Measurements from ENCODE around the gene CATSPER2.
"Not testable (repeated sequence)": the region's sequence is repeated elsewhere in the genome, so short reads cannot be mapped to it uniquely, and the experiment has no call there.

CATSPER2 gene

DNA sequence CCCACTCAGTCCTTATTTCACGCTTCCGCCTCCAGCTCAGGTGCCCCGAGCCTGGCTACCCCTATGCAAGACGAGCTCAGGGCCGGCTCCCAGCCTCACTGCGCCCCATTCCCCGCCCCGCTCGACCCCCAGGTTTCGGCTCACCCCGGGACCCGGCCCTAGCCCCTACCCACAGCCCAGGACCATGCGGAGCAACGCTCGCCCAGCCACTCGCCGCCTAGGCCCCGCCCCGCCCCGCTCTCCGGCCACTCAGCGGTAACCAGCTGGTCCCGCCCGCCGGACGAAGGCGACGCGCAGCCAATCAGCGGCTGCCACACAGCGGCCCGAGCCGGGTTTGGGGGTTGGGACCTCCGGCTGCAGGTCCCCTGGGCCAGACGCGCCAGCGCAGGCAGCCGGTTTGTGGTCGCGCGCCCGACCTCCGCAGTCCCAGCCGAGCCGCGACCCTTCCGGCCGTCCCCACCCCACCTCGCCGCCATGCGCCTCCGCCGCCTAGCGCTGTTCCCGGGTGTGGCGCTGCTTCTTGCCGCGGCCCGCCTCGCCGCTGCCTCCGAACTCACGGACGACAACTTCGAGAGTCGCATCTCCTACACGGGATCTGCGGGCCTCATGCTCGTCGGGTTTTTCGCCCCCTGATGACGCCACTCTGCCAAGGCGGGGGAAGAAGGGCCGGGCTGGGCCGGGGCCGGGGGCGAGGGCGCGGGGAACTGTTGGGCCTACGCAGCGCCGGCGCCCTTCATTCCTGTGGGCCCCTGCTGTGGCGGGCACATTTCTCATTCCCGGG, at the start of gene CATSPER2:
TSS of gene CATSPER2 (minus strand) at position 196 of the 781 bp plus-strand sequence. CDS start 783 bp downstream, outside the sequence.
- no peak for DNase-seq (ENCODE audit: low spot score)
- Histone ChIP-seq H3K27ac (no peak within 1 kb of the TSS), H3K4me3 (no peak within 1 kb of the TSS)
- TF ChIP-seq, protein P1, sequence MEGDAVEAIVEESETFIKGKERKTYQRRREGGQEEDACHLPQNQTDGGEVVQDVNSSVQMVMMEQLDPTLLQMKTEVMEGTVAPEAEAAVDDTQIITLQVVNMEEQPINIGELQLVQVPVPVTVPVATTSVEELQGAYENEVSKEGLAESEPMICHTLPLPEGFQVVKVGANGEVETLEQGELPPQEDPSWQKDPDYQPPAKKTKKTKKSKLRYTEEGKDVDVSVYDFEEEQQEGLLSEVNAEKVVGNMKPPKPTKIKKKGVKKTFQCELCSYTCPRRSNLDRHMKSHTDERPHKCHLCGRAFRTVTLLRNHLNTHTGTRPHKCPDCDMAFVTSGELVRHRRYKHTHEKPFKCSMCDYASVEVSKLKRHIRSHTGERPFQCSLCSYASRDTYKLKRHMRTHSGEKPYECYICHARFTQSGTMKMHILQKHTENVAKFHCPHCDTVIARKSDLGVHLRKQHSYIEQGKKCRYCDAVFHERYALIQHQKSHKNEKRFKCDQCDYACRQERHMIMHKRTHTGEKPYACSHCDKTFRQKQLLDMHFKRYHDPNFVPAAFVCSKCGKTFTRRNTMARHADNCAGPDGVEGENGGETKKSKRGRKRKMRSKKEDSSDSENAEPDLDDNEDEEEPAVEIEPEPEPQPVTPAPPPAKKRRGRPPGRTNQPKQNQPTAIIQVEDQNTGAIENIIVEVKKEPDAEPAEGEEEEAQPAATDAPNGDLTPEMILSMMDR (IDR thresholded peaks at IDR 0.05), result no peak

- not testable (repeated sequence) for H3K4me3 ChIP-seq; DNase-seq (ENCODE audit: low spot score)
Observed at GRCh38 chr15:43693148-43694022, 44.7 kb upstream of the CATSPER2 start, which contains the start of gene CKMT1A. Gene CKMT1A, plus strand, starts transcription at chr15:43693859. Its CDS starts 192 bp downstream, at chr15:43694051.

DNA sequence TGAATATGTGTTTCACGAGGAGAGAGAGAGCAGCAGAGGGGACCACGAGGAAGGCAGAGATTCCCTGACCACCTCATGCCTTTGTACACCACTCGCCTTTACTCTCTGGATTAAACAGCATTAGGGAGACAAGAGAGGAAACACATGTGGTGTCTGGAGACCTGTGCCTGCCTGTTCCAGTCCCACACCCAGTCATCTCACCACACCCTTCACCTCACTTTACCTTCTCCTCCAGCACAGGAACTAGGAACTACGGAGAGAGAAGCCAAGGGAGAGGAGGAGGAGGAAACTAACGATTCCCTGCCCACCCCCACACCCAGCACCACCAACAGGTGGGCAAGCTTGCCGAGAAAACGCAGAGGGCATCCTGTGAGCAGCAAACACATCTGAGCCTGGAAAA, 44.0 kb upstream of the CATSPER2 start:
- not testable (repeated sequence) for H3K27ac ChIP-seq; H3K4me3 ChIP-seq; DNase-seq (ENCODE audit: low spot score)

More at GRCh38 chr15:43693148-43694022, 44.7 kb upstream of the CATSPER2 start, which contains the start of gene CKMT1A:
- H3K27ac ChIP-seq, result not testable (repeated sequence)

DNA sequence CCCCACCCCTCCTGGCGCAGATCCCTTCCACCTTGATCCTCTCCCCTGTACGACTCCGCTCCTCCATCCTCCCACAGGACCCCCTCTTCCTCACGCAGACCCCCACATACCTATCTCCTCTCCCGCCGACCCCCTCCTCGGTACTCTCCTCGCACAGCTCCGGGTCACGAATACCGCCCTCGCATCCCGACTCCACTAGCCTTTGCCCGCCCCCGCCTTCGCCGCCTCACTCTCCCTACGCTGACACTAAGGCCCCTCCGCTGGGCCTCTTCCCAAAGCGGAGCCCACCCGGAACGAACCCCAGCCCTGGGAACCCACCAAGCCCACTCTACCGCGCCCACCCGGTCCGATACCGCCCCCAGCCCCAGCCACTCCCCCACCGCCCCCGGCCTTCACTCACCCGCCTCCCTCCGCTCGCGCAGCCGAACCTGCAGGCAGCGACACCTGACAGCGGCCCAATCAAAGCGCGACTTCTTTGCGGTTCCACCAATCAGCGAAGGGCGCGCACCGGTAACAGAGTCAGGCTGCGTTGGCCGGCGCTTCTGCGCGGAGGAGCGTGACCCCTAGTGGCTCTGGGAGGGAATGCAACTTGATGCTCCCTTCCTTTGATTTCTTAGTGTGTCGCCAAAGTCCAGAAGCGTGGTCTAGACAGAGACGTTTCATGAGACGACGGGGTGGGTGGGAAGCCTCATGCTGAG, 41.1 kb upstream of the CATSPER2 start:
- not testable (repeated sequence) for H3K27ac ChIP-seq; H3K4me3 ChIP-seq; DNase-seq (ENCODE audit: low spot score)

DNA sequence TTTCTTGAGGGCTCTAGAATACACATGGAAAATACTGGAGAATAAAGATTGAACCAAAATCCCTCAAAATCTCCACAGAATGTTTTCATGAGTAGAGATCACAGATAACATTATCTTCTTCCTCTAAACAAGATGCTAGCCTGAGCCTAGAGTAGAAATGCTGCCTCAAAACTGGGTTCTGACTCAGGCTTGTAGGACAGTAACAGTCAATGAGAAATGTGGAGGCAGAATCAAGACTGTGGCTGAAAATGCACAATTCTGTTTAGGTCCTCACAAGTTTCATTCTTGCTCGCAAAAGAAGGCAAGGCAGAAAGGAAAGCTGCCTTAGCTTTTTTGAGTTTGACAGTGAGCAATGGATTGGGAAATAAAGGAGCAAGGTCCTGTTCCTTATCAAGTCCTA, 25.5 kb upstream of the CATSPER2 start:
- not testable (repeated sequence) for DNase-seq (ENCODE audit: low spot score); H3K27ac ChIP-seq; H3K4me3 ChIP-seq

- not testable (repeated sequence) for H3K27ac ChIP-seq; DNase-seq (ENCODE audit: low spot score); H3K4me3 ChIP-seq
Observed at GRCh38 chr15:43666177-43666576, 17.5 kb upstream of the CATSPER2 start.

- DNase-seq (ENCODE audit: low spot score); H3K4me3 ChIP-seq; H3K27ac ChIP-seq: not testable (repeated sequence)
Observed at GRCh38 chr15:43663333-43663732, 14.7 kb upstream of the CATSPER2 start.

GRCh38 chr15:43662293-43662692, 13.6 kb upstream of the CATSPER2 start:
- not testable (repeated sequence) for H3K27ac ChIP-seq; DNase-seq (ENCODE audit: low spot score)

GRCh38 chr15:43659727-43660126, 11.1 kb upstream of the CATSPER2 start:
- not testable (repeated sequence) for H3K4me3 ChIP-seq; H3K27ac ChIP-seq; DNase-seq (ENCODE audit: low spot score)

More at GRCh38 chr15:43662293-43662692, 13.6 kb upstream of the CATSPER2 start:
- not testable (repeated sequence) for H3K4me3 ChIP-seq

DNA sequence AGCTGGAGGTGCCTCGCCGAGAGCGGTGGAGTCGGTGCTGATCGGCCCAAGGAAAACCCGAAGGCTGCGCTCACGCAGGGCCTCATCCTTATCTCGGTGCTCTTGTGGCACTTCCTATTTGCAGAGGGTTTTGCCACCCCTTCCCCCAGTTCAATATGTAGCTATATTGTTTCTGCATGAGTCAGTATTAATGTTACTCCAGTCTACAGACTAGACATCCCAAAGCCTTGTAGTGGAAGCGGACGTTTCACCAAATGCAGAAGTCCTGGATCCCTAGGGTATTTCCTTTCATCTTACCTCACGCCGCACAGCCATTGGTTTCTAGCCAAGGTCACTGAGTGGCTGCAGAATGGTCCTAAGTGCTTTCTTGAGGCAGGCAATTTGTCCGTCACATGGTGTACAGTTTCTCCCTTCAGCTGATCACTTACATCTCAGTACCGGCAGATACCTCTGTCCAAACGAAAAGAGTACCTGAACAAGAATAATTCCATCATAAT, 834 bp upstream of the CATSPER2 start:
- not testable (repeated sequence) for DNase-seq (ENCODE audit: low spot score); H3K4me3 ChIP-seq; H3K27ac ChIP-seq

DNA sequence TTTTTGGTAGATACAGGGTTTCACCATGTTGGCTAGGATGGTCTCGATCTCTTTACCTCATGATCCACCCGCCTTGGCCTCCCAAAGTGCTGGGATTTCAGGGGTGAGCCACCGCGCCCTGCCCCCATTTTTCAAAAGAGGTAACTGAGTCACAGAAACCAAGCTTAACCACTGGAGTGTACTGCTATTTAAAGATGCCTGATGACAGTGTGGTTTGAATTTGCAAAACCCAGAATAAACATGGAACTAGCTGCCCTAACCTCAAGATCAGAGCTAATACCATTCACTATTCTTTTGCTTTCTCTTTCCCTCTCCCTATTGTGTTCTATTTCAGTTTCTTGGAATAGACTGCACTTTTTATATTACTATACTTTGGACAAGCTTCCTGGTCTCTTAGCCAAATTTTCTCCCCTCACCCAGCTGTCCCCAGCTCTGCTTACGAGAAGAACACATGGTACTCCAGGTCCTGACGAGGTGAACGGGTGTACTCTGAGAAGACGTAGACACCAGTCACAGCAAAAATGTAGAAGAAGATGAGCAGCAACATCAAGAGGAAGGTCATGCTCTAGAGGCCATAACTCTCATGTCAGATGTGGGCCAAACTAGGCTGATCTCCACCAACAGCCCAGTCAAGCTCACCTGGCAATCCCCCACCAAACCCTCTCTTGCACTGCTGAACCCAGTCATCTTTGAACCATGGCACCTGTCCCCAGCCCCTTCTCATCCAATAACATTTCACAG, 10.0 kb downstream of the CATSPER2 start:
- not testable (repeated sequence) for DNase-seq (ENCODE audit: low spot score); H3K4me3 ChIP-seq; H3K27ac ChIP-seq

- not testable (repeated sequence) for H3K27ac ChIP-seq; H3K4me3 ChIP-seq; DNase-seq (ENCODE audit: low spot score)
Observed at GRCh38 chr15:43626937-43627336, 21.7 kb downstream of the CATSPER2 start.
